ENCODE data around the gene RAPGEF4.

GRCh38 chr2:172725746-172726145 lies 9.9 kb upstream of the RAPGEF4 start:
- no peak for TF ChIP-seq CTCF (IDR thresholded peaks at IDR 0.05; ENCODE audit: borderline replicate concordance, extremely low read depth, low read length, poor library complexity, severe bottlenecking)
- TF ChIP-seq EZH2 (IDR thresholded peaks at IDR 0.05; ENCODE audit: borderline replicate concordance, low read depth, low read length, severe bottlenecking): no peak

Data from DND-41 (cell line).